Kidney (tissue), 14 donors: Measurements from ENCODE around the gene EDARADD. TPM values are rescaled to one million over a fixed set of nuclear protein-coding genes. Genes with fewer than 3 reads are reported as not detected.

Experiments
- DNase-seq, 5 donors: peaks; one replicate each; pipeline ENCODE4 v3.0.0-alpha.2; 2013 to 2020
- FAIRE-seq: peaks from 2 replicates; lab custom pipeline; 2012; peaks lifted over from hg19 to GRCh38; lab: Jason Lieb, UNC
- H3K27ac ChIP-seq, 2 donors: one replicate each; pipeline ENCODE4 v1.7.0; 2013; ENCODE audit warnings: low read depth in 2 of 2, low read length in 2 of 2, inconsistent platforms in 1 of 2
- H3K27me3 ChIP-seq: one replicate; pipeline ENCODE4 v1.7.1; 2013; ENCODE audit warnings: low read length, inconsistent platforms; ENCODE audit not compliant: control insufficient read depth, insufficient read depth
- H3K36me3 ChIP-seq, 3 donors: one replicate each; pipeline versions ENCODE4 v1.7.0 to v1.7.1; 2013; ENCODE audit warnings: low read length in 3 of 3, control low read depth in 1 of 3, inconsistent platforms in 1 of 3; ENCODE audit not compliant: insufficient read depth in 3 of 3, control insufficient read depth in 2 of 3
- H3K4me1 ChIP-seq, 3 donors: one replicate each; pipeline versions ENCODE4 v1.7.0 to v1.7.1; 2013; ENCODE audit warnings: low read length in 3 of 3, inconsistent platforms in 1 of 3, low read depth in 1 of 3; ENCODE audit not compliant: control insufficient read depth in 2 of 3, insufficient read depth in 2 of 3
- H3K4me3 ChIP-seq, 3 donors: one replicate each; pipeline versions ENCODE4 v1.7.0 to v1.8.1; 2013; ENCODE audit warnings: low read length in 3 of 3, control low read depth in 1 of 3, inconsistent platforms in 1 of 3
- H3K9ac ChIP-seq, 3 donors: one replicate each; pipeline versions ENCODE4 v1.7.0 to v1.7.1; 2013; ENCODE audit warnings: low read length in 3 of 3, control low read depth in 1 of 3, inconsistent platforms in 1 of 3
- H3K9me3 ChIP-seq, 3 donors: one replicate each; pipeline versions ENCODE4 v1.7.0 to v1.7.1; 2013; ENCODE audit warnings: low read length in 3 of 3, control low read depth in 1 of 3, inconsistent platforms in 1 of 3; ENCODE audit not compliant: control insufficient read depth in 2 of 3, insufficient read depth in 1 of 3
- CTCF ChIP-seq: IDR thresholded peaks from 3 replicates; pipeline ENCODE4 v1.5.1; 2012; ENCODE audit warnings: mild to moderate bottlenecking, moderate library complexity, borderline replicate concordance; ENCODE audit not compliant: insufficient read depth; ENCODE audit errors: extremely low read depth
- intact Hi-C: fragments of 100-400 bp; cut with DNase I; formaldehyde crosslinking; loops from one replicate; pipeline ENCODE4 v1.11.1; 2022
- polyA plus RNA-seq: library from polyadenylated mRNA; stranded (reverse); fragments of 350-450 nt; fragmentation: Illumina TruSeq; extraction: RNeasy Lipid Tissue Mini Kit (QIAGEN cat#74804); gene quantifications from one replicate; pipeline ENCODE4 v1.2.3, GENCODE V29; 2014; ENCODE audit warnings: low read depth, low replicate concordance; ENCODE audit not compliant: insufficient read depth
- total RNA-seq: library from RNA; stranded (reverse); fragmentation: NEBNext Ultra II Directional; extraction: Animal tissue kit (Norgen Biotek cat#: 25700); gene quantifications from one replicate; pipeline ENCODE4 v1.2.1, GENCODE V29; 2021
- donor health status: control.
- donor health status: control.
- donor health status: control.
- donor health status: control.
- donor health status: control.
- donor health status: DM: yes; HTN: yes; CAD: no.
- donor health status: Normal renal cell carcinoma (clear cell type).

Gene EDARADD
- total and polyA plus RNA-seq, 2 donors from 2014 or later: 0.82 to 2.2 TPM

GRCh38 chr1:236476019-236476418, 81.9 kb downstream of the EDARADD start:
- FAIRE-seq: no peak
- H3K27ac ChIP-seq: no peak overlapping the region
- no peaks in the 10 kb centered on the region for H3K9me3 ChIP-seq
- no peaks in the 10 kb centered on the region for H3K27me3 ChIP-seq
- peaks cover 2 to 5% (median 4%) of the 10 kb centered on the region in 3 donors for H3K4me1 ChIP-seq
- no peak for TF ChIP-seq CTCF
- H3K4me3 ChIP-seq: no peak overlapping the region
- no peak overlapping the region for H3K9ac ChIP-seq
- DNase-seq: no peak
- H3K36me3 ChIP-seq: no peaks in the 10 kb centered on the region
- intact Hi-C loops: no loop called here

- Histone ChIP-seq H3K9ac (no peak overlapping the region), H3K4me3 (no peak overlapping the region), H3K27me3 (no peaks in the 10 kb centered on the region), H3K4me1 (peaks cover 0 to 7% (median 4%) of the 10 kb centered on the region in 3 donors), H3K9me3 (no peaks in the 10 kb centered on the region), H3K36me3 (no peaks in the 10 kb centered on the region), H3K27ac (no peak overlapping the region)
- DNase-seq (peak in 4 of 5 donors; percentile 57 to 79 (median 72)), FAIRE-seq (no peak)
- TF ChIP-seq CTCF: no peak
- intact Hi-C loops: no loop called here
Measured at GRCh38 chr1:236480758-236481436, 86.8 kb downstream of the EDARADD start.

- no peak for DNase-seq
- H3K9ac ChIP-seq: no peak overlapping the region
- intact Hi-C loops: no loop called here
- H3K9me3 ChIP-seq: no peaks in the 10 kb centered on the region
- H3K36me3 ChIP-seq: no peaks in the 10 kb centered on the region
- H3K4me1 ChIP-seq: peaks cover 0 to 7% (median 4%) of the 10 kb centered on the region in 3 donors
- no peak for FAIRE-seq
- H3K27me3 ChIP-seq: no peaks in the 10 kb centered on the region
- H3K27ac ChIP-seq: no peak overlapping the region
- H3K4me3 ChIP-seq: no peak overlapping the region
- no peak for TF ChIP-seq CTCF
Measured at GRCh38 chr1:236484310-236484971, 90.4 kb downstream of the EDARADD start.
